NCI-H2171 treated with DMSO at 0.1 percent for 48 hours (cell line): ENCODE data around the gene ZNF33B.
"Not testable (repeated sequence)": the region's sequence is repeated elsewhere in the genome, so short reads cannot be mapped to it uniquely, and the experiment has no call there.

Experiments used
- DNase-seq: peaks from one replicate; lab custom pipeline; 2025; lab: John Stamatoyannopoulos, UW

Gene ZNF33B

GRCh38 chr10:42638055-42638820, at the start of gene ZNF33B:
ZNF33B (minus strand) TSS chr10:42638570; CDS start chr10:42636928, 1,642 bp downstream.
- peak; percentile 84 for DNase-seq

GRCh38 chr10:42684517-42684916, 46.1 kb upstream of the ZNF33B start:
- no peak for DNase-seq

DNA sequence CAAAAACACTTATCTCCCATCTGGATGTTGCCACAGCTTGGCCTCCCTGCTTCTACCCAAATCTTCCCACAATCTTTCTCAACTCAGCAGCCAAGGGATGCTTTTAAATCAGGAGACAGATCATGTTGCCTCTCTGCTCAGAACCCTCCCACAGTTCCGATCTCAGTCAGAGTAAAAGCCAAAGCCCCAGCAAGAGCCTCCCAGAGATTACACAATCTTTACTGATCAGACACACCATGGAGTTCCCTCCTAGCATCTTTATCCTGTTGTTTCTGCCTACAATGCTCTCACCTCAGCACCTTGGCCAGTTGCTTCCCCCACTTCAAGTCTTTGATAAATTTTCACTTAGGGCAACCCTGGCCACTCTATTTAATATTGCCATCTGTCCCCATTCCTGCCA, 41.9 kb upstream of the ZNF33B start:
- DNase-seq, result no peak

- not testable (repeated sequence) for DNase-seq
These were observed 27.0 kb upstream of the ZNF33B start for GRCh38 chr10:42665181-42665979.

DNA sequence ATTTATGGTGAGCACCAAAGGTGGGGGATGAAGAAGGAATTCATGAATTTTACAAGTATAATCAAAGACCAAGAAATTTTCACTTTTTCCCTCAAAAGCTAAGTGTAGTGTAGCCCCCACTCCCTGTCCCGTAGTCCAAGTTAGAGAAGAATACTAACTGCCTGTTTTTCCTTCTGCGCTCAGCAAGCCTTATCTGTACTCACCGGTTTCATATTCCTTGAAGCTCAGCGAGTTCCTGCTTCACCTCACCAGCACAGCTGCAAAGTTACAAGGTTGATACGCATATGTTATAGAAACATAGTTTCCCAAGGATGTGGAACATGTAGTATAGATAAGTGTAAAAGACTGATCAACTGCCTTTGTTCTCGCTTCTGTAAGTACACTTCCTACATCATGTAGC, 16.0 kb upstream of the ZNF33B start:
- DNase-seq, result no peak

DNA sequence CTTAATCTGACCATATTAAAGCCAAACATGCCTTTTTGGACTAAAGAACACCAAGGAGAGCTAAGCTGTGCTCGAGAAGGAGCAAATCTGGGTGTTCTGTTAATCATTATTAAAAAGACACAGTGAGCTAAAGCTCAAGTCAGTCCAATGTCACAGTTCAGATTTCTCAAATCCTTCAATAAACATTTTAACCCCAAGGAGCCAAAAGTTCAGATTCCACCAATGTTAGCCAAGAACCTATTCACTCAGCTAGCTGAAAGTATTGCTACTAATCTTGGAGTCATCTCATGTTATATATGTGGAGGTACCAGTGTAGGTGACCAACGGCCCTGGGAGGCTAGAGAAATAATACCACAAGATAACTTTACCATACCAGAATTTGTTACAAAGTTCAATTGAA, 14.5 kb upstream of the ZNF33B start:
- no peak for DNase-seq

- DNase-seq, result no peak
These were observed 12.0 kb upstream of the ZNF33B start for GRCh38 chr10:42650374-42650773.

DNA sequence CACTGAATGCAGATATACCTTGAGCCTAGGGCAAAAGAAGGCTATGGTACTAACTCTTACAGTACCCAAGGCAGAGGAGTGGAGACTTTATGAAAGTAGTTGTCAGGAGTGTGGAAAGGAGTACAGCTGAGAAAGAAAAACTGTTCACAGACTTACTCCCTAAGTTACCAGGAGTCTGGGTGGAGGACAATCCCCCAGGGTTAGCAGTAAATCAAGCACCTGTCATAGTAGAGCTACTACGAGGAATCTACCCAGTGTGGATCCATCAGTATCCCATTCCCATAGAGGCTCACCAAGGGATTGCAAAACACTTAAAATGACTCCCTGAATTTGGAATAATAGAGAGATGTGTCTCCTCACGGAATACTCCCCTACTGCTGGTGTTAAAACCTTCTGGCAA, 10.1 kb upstream of the ZNF33B start:
- no peak for DNase-seq

DNA sequence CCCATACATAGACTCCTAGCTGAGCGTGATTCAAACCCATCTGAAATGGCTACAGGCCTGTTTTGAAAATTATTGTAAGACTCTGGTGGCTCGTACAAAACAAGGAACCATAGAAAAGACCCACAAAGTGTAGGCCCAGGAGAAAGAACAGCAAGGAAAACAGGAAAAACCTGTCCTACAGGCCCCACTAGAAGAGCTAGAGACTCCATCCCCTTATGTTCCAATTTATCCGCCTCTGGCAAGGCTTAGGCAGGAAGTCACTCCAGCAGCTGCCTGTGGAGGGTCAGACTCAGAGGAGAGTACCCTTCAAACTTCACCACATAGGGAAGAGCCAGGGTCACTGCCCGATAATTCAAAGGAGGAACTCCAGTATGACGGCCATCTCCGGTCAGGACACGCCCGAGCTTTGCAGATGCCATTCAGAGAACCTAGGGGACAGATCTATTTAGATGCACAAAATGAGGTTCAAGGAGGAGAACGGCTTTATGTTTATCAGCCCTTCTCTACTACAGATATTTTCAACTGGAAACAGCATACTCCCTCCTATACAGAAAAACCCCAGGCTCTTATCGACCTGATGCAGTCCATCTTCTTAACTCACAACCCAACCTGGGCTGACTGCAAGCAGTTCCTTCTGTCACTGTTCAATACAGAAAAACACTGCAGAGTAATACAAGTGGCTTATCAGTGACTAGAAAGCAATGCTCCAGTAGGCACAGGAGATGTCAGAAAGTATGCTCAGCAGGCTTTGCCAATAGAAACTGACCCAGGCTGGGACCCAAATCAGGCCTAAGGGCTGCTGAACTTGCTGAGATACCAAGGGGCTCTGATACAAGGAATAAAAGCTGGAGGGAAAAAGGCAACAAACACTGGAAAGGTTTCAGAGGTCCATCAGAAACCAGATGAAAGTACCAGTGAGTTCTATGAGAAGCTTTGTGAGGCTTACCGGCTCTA, 8.6 kb upstream of the ZNF33B start:
- DNase-seq, result no peak

DNA sequence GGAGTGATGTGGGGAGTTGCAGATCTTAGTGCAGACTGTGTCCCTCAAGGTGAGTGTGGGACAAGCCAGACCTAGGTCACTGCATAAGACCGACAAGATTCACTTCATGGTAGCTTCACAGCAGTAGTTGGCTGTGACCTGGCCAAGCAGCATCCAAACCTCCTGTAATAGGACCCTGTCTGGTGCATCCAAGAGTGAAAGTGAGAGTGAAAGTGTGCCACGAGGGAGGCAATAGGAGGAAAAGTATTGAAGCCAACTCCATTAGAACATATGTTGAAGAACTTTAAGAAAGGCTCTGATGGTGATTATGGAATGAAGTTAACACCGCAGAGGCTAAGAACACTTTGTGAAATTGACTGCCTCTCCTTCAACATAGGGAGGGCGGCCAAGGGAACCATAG, 7.8 kb upstream of the ZNF33B start:
- no peak for DNase-seq

- no peak for DNase-seq
These were observed 7.1 kb upstream of the ZNF33B start for GRCh38 chr10:42645516-42645915.

GRCh38 chr10:42645103-42645502, 6.7 kb upstream of the ZNF33B start:
- no peak for DNase-seq

- DNase-seq, result no peak
These were observed 2.4 kb upstream of the ZNF33B start for GRCh38 chr10:42640610-42641229.

- no peak for DNase-seq
These were observed 476 bp upstream of the ZNF33B start for GRCh38 chr10:42638821-42639270.

- no peak for DNase-seq
These were observed 719 bp downstream of the ZNF33B start for GRCh38 chr10:42637648-42638054.

DNA sequence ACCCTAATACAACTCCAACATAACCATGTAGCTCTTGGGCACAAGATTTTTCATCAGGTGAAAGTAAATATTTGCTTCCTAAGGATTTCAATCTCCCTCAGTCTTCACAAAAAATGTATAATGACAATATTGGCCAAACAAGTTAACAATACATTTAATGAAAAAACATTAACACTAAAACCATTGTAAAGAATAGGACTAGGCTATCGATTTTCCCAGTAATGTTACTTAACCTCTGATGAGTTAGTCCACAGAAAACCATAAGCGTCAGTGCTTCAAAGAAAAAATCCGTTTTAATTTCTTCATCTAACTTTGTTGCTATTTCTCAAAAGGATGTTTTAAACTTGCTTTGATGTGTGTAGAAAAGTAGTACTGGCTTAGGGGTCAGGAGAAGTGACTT, 1.2 kb downstream of the ZNF33B start:
- DNase-seq, result no peak

DNA sequence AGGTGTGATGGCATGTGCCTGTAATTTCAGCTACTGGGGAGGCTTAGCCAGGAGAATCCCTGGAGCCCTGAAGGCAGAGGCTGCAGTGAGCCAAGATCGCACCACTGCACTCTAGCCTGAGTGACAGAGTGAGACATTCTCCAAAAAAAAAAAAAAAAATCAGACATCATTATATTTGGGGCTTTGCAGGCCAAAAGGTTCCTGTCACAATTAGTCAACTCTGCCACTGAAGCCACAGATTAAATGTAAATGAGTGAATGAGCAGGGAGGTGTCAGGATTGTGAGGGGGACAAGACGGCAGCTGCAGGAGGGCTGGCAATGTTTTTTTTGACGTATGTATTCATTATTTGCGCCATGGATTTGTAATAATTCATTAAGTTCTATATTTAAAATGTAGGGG, 3.3 kb downstream of the ZNF33B start:
- no peak for DNase-seq

GRCh38 chr10:42632564-42632963, 5.8 kb downstream of the ZNF33B start:
- DNase-seq, result no peak

GRCh38 chr10:42630537-42631134, 7.7 kb downstream of the ZNF33B start:
- no peak for DNase-seq

- DNase-seq, result no peak
These were observed 14.4 kb downstream of the ZNF33B start for GRCh38 chr10:42623929-42624328.

GRCh38 chr10:42618424-42618823, 19.9 kb downstream of the ZNF33B start:
- DNase-seq, result no peak
